DOHH2 (cell line): Measurements from ENCODE around the gene LIMS1.

Experiments
- CTCF ChIP-seq: fragments of 200-600 bp; sonication (generic); IDR thresholded peaks from one replicate; pipeline ENCODE4 v1.5.1; 2014; ENCODE audit warnings: antibody characterized with exemption, mild to moderate bottlenecking, low read depth, low read length; ENCODE audit not compliant: poor library complexity, severe bottlenecking
- EZH2phosphoT487 ChIP-seq: fragments of 200-600 bp; sonication (generic); IDR thresholded peaks from 2 replicates; pipeline ENCODE4 v1.6.1; 2017; ENCODE audit warnings: borderline replicate concordance, mild to moderate bottlenecking, antibody characterized with exemption, low read length, moderate library complexity, mixed read lengths

- TF ChIP-seq CTCF: no peak
- no peak for TF ChIP-seq EZH2phosphoT487
These were observed 500 bp downstream of the LIMS1 start for GRCh38 chr2:108534584-108535356.
